Uterus (tissue), 4 donors: ENCODE data around the gene ZAP70. TPM values are rescaled to one million over a fixed set of nuclear protein-coding genes. Genes with fewer than 3 reads are reported as not detected.

Experiments
- DNase-seq, 2 donors: peaks; one replicate each; pipeline ENCODE4 v3.0.0-alpha.2; 2019 to 2020
- H3K27ac ChIP-seq, 2 donors: fragments of 200-600 bp; sonication (generic); 1 replicate in 1 of 2; 2 replicates in 1 of 2; pipeline ENCODE4 v1.5.1; 2016 to 2018
- H3K27me3 ChIP-seq, 2 donors: fragments of 200-600 bp; sonication (generic); one replicate each; pipeline ENCODE4 v1.5.1; 2018 to 2019; ENCODE audit warnings: control low read depth in 1 of 2
- H3K36me3 ChIP-seq, 2 donors: fragments of 200-600 bp; sonication (generic); one replicate each; pipeline ENCODE4 v1.5.1; 2019; ENCODE audit warnings: control low read depth in 1 of 2
- H3K4me1 ChIP-seq, 2 donors: fragments of 200-600 bp; sonication (generic); one replicate each; pipeline ENCODE4 v1.5.1; 2018 to 2019; ENCODE audit warnings: control low read depth in 1 of 2
- H3K4me3 ChIP-seq, 2 donors: fragments of 200-600 bp; sonication (generic); 1 replicate in 1 of 2; 2 replicates in 1 of 2; pipeline ENCODE4 v1.5.1; 2018 to 2019; ENCODE audit warnings: mild to moderate bottlenecking in 1 of 2
- H3K9me3 ChIP-seq, 2 donors: fragments of 200-600 bp; sonication (generic); one replicate each; pipeline ENCODE4 v1.5.1; 2019; ENCODE audit warnings: control low read depth in 1 of 2
- POLR2A ChIP-seq, 2 donors: fragments of 450-650 bp; IDR thresholded peaks; one replicate each; pipeline ENCODE4 v1.6.1; 2016; ENCODE audit warnings: antibody characterized with exemption in 2 of 2, mild to moderate bottlenecking in 1 of 2, moderate library complexity in 1 of 2
- intact Hi-C: fragments of 100-400 bp; cut with DNase I; formaldehyde crosslinking; loops from one replicate; pipeline ENCODE4 v1.15.1; 2023; ENCODE audit warnings: low total_unique reads
- total RNA-seq, 4 donors: library from RNA; depleted of rRNA in 3 of 4; stranded (reverse); fragments of >200 nt in 3 of 4; gene quantifications; one replicate each; pipeline versions ENCODE4 v1.1.0 to v1.2.4, GENCODE V29; 2014 to 2023
- TF ChIP-seq, protein P1 (sequence below), 4 experiments: fragments of 200-600 bp in 2 of 4; fragments of 450-650 bp in 2 of 4; sonication (generic) in 2 of 4; IDR thresholded peaks; one replicate each; pipeline ENCODE4 v1.5.1; 2016 to 2019; ENCODE audit warnings: antibody characterized with exemption in 4 of 4, mild to moderate bottlenecking in 2 of 4, moderate library complexity in 1 of 4
- donor health status: DM: yes; HTN: yes; CAD: no.

ZAP70 gene
- total RNA-seq, 4 donors from 2014 or later: 3.3 to 11.2 (median 5.1) TPM

GRCh38 chr2:97739893-97740245 lies 26.5 kb downstream of the ZAP70 start:
- no peaks in the 10 kb centered on the region for H3K36me3 ChIP-seq
- H3K27me3 ChIP-seq: no peaks in the 10 kb centered on the region
- no peak for DNase-seq
- no peak overlapping the region for H3K27ac ChIP-seq
- no peaks in the 10 kb centered on the region for H3K4me1 ChIP-seq
- TF ChIP-seq, protein P1, sequence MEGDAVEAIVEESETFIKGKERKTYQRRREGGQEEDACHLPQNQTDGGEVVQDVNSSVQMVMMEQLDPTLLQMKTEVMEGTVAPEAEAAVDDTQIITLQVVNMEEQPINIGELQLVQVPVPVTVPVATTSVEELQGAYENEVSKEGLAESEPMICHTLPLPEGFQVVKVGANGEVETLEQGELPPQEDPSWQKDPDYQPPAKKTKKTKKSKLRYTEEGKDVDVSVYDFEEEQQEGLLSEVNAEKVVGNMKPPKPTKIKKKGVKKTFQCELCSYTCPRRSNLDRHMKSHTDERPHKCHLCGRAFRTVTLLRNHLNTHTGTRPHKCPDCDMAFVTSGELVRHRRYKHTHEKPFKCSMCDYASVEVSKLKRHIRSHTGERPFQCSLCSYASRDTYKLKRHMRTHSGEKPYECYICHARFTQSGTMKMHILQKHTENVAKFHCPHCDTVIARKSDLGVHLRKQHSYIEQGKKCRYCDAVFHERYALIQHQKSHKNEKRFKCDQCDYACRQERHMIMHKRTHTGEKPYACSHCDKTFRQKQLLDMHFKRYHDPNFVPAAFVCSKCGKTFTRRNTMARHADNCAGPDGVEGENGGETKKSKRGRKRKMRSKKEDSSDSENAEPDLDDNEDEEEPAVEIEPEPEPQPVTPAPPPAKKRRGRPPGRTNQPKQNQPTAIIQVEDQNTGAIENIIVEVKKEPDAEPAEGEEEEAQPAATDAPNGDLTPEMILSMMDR (IDR thresholded peaks at IDR 0.05): no peak
- TF ChIP-seq POLR2A (IDR thresholded peaks at IDR 0.05): no peak
- intact Hi-C loops: no loop called here
- H3K4me3 ChIP-seq: no peak overlapping the region
- H3K9me3 ChIP-seq: no peaks in the 10 kb centered on the region

DNA sequence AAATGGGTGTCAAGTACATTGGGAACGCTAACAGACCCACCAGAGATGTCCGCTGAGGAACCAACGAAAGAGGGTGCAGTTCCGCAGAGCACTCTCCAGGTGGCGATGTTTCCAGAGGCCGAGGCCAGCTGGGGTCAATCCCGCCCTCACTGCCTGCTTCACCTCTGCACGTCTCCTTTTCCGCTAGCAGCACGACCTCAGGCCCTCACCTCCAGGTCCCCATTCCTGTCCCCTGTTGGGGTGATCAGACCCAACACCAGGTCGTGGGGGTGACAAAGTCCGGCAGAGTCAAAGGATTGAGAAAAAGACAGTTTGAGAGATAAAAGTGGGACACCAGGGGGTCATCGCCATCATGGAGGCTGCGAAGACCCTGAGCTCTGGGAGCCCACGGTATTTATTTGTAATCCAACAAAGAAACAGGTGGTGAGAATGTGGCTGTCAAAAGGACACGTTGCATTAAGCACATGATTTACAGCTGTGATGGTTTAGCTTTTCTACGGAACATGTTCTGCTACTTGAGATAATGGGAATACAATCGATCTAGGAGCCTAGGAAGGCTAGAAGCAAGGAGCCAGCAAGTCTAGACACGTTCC lies 27.3 kb downstream of the ZAP70 start:
- Histone ChIP-seq H3K4me1 (no peaks in the 10 kb centered on the region), H3K27ac (no peak overlapping the region), H3K9me3 (no peaks in the 10 kb centered on the region), H3K4me3 (no peak overlapping the region), H3K36me3 (no peaks in the 10 kb centered on the region), H3K27me3 (no peaks in the 10 kb centered on the region)
- TF ChIP-seq, protein P1 (IDR thresholded peaks at IDR 0.05): peak in 3 of 4 experiments; percentile 16 to 31 (median 24)
- no peak for TF ChIP-seq POLR2A (IDR thresholded peaks at IDR 0.05)
- intact Hi-C loops: no loop called here
- no peak for DNase-seq

DNA sequence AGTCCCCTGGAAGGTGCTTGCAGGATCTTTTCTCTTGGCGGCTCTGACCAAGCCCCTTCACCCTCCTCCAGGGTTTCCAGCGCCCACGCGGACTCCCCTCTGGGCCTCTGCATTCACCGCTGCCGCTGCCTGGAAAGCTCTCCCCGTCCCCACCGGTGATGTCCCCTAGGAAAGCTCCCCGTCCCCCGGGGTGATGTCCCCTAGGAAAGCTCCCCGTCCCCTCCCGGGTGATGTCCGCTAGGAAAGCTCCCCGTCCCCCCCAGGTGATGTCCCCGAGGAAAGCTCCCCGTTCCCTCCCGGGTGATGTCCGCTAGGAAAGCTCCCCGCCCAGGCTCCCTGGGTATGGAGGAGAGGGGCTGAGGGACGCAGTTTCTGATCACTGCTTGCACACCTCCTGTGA lies 27.9 kb downstream of the ZAP70 start:
- intact Hi-C loops: no loop called here
- DNase-seq: no peak
- Histone ChIP-seq H3K27ac (no peak overlapping the region), H3K36me3 (no peaks in the 10 kb centered on the region), H3K27me3 (no peaks in the 10 kb centered on the region), H3K9me3 (no peaks in the 10 kb centered on the region), H3K4me1 (no peaks in the 10 kb centered on the region), H3K4me3 (no peak overlapping the region)
- no peak for TF ChIP-seq POLR2A (IDR thresholded peaks at IDR 0.05)
- TF ChIP-seq, protein P1 (IDR thresholded peaks at IDR 0.05): no peak

GRCh38 chr2:97741686-97742085 lies 28.3 kb downstream of the ZAP70 start:
- H3K27ac ChIP-seq: no peak overlapping the region
- no peak for DNase-seq

GRCh38 chr2:97742381-97742847 lies 29.0 kb downstream of the ZAP70 start:
- TF ChIP-seq, protein P1 (IDR thresholded peaks at IDR 0.05): no peak
- intact Hi-C loops: no loop called here

More at GRCh38 chr2:97741686-97742085, 28.3 kb downstream of the ZAP70 start:
- Histone ChIP-seq H3K4me3 (no peak overlapping the region), H3K9me3 (no peaks in the 10 kb centered on the region), H3K36me3 (no peaks in the 10 kb centered on the region), H3K27me3 (no peaks in the 10 kb centered on the region), H3K4me1 (no peaks in the 10 kb centered on the region)
- intact Hi-C loops: no loop called here
- TF ChIP-seq, protein P1 (IDR thresholded peaks at IDR 0.05): no peak
- TF ChIP-seq POLR2A (IDR thresholded peaks at IDR 0.05): no peak

More at GRCh38 chr2:97742381-97742847, 29.0 kb downstream of the ZAP70 start:
- no peak overlapping the region for H3K4me3 ChIP-seq
- no peaks in the 10 kb centered on the region for H3K27me3 ChIP-seq
- no peaks in the 10 kb centered on the region for H3K9me3 ChIP-seq
- H3K36me3 ChIP-seq: no peaks in the 10 kb centered on the region
- H3K27ac ChIP-seq: no peak overlapping the region
- H3K4me1 ChIP-seq: no peaks in the 10 kb centered on the region
- DNase-seq: no peak
